ENCODE measurements around the gene PCGF3.
"Not testable (repeated sequence)": the region's sequence is repeated elsewhere in the genome, so short reads cannot be mapped to it uniquely, and the experiment has no call there.

PCGF3 gene

DNA sequence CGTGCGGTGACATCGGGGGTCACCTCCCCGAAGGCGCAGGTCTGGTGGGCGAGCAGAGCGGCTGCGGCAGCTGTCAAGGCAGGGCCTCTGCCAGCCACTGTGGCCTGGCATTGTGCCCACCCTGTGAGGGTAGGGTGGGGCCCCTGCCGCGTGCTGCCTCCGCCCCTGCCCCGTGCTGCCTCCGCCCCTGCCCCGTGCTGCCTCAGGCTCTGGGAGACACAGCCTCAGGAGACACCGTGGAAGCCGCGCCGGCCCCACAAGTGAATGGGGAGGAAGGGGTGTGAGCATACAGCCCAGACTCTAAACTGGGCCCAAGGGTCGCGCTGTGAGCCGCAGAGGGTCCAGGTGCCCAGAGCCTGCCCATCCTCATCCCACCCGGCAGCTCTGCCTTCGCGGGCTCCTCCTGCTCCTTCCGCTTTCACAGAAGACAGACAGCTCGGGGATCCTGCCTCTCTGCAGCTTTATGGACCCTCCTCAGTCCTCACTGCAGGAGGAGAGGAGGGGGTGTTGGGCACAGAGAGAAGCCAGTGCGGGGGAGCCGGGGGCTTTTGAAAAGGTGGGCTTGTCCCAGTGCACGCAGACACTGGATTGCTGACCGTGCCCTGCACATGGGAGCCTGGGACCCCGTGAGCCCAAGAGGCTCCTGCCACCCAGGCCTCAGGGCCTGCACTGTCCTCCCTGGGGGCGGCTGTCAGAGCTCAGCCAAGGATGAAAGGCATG, 27.4 kb downstream of the PCGF3 start:
- H3K4me3 Mint-ChIP-seq = no peak overlapping the region
- no peaks in the 10 kb centered on the region for H3K9me3 Mint-ChIP-seq

DNA sequence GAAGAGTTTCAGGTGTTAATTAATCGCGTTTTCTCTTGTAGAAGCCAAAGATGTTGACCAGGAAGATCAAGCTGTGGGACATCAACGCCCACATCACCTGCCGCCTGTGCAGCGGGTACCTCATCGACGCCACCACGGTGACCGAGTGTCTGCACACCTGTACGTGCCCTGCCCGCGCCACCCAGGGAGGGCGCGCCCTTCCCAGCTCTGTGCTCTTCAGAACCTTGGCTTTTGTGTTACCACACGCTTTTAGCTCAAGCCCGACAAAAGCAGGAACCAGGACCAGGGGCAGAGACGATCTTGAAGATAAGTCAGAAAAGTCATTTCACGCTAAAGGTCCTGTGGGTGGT, 28.0 kb downstream of the PCGF3 start:
- Mint-ChIP-seq H3K27me3 (no peaks in the 10 kb centered on the region), H3K27ac (no peak overlapping the region), H3K4me1 (no peaks in the 10 kb centered on the region), H3K9me3 (no peaks in the 10 kb centered on the region), H3K36me3 (peaks cover 12% of the 10 kb centered on the region), H3K4me3 (no peak overlapping the region)

More for the DNA sequence above, 27.4 kb downstream of the PCGF3 start:
- Mint-ChIP-seq H3K36me3 (peaks cover 11% of the 10 kb centered on the region), H3K4me1 (peaks cover 2% of the 10 kb centered on the region), H3K27ac (no peak overlapping the region), H3K27me3 (no peaks in the 10 kb centered on the region)

GRCh38 chr4:734075-734474, 28.4 kb downstream of the PCGF3 start:
- H3K4me1 Mint-ChIP-seq = no peaks in the 10 kb centered on the region
- H3K27me3 Mint-ChIP-seq = no peaks in the 10 kb centered on the region
- no peaks in the 10 kb centered on the region for H3K9me3 Mint-ChIP-seq
- H3K4me3 Mint-ChIP-seq = no peak overlapping the region
- H3K27ac Mint-ChIP-seq = no peak overlapping the region
- H3K36me3 Mint-ChIP-seq = peaks cover 12% of the 10 kb centered on the region

GRCh38 chr4:734951-735350, 29.3 kb downstream of the PCGF3 start:
- Mint-ChIP-seq H3K27ac (no peak overlapping the region), H3K27me3 (no peaks in the 10 kb centered on the region), H3K36me3 (peaks cover 10% of the 10 kb centered on the region), H3K9me3 (no peaks in the 10 kb centered on the region), H3K4me1 (no peaks in the 10 kb centered on the region), H3K4me3 (no peak overlapping the region)

- H3K4me3 Mint-ChIP-seq = no peak overlapping the region
- no peaks in the 10 kb centered on the region for H3K27me3 Mint-ChIP-seq
- peaks cover 10% of the 10 kb centered on the region for H3K36me3 Mint-ChIP-seq
- H3K9me3 Mint-ChIP-seq = no peaks in the 10 kb centered on the region
- H3K27ac Mint-ChIP-seq = no peak overlapping the region
- H3K4me1 Mint-ChIP-seq = no peaks in the 10 kb centered on the region
Measured at GRCh38 chr4:735583-735982, 30.0 kb downstream of the PCGF3 start.

GRCh38 chr4:736561-736960, 30.9 kb downstream of the PCGF3 start:
- H3K36me3 Mint-ChIP-seq, H3K4me1 Mint-ChIP-seq, H3K9me3 Mint-ChIP-seq, H3K4me3 Mint-ChIP-seq, H3K27ac Mint-ChIP-seq, H3K27me3 Mint-ChIP-seq: not testable (repeated sequence)

- Mint-ChIP-seq H3K27me3 (no peaks in the 10 kb centered on the region), H3K27ac (no peak overlapping the region), H3K9me3 (no peaks in the 10 kb centered on the region), H3K4me1 (no peaks in the 10 kb centered on the region), H3K4me3 (no peak overlapping the region), H3K36me3 (peaks cover 6% of the 10 kb centered on the region)
Measured at GRCh38 chr4:738781-739280, 33.2 kb downstream of the PCGF3 start.

DNA sequence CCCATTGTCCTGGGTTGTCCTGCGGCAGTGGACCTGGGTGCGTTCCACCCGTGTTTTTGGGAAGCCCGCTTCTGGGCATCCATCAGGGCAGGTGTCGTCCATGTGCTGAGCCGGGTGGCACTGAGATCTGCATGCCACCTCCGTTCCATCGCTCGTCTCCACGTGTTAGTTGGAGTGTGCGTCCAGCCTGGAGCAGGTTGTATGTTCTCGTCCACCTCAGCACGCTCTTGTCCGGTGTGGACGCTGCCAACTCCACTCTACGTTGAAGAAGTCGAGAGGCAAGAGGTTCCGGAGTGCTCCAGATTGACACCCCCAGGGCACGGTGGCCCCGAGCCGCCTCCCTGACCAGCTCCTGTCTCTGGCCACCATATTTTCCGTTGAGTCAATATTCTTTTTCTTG, 33.9 kb downstream of the PCGF3 start:
- no peaks in the 10 kb centered on the region for H3K9me3 Mint-ChIP-seq
- no peak overlapping the region for H3K4me3 Mint-ChIP-seq

GRCh38 chr4:740011-740410, 34.4 kb downstream of the PCGF3 start:
- H3K4me3 Mint-ChIP-seq = no peak overlapping the region
- no peaks in the 10 kb centered on the region for H3K27me3 Mint-ChIP-seq
- no peaks in the 10 kb centered on the region for H3K4me1 Mint-ChIP-seq
- H3K36me3 Mint-ChIP-seq = peaks cover 3% of the 10 kb centered on the region
- H3K27ac Mint-ChIP-seq = no peak overlapping the region
- no peaks in the 10 kb centered on the region for H3K9me3 Mint-ChIP-seq

More for the DNA sequence above, 33.9 kb downstream of the PCGF3 start:
- Mint-ChIP-seq H3K36me3 (peaks cover 6% of the 10 kb centered on the region), H3K4me1 (no peaks in the 10 kb centered on the region), H3K27ac (no peak overlapping the region), H3K27me3 (no peaks in the 10 kb centered on the region)

DNA sequence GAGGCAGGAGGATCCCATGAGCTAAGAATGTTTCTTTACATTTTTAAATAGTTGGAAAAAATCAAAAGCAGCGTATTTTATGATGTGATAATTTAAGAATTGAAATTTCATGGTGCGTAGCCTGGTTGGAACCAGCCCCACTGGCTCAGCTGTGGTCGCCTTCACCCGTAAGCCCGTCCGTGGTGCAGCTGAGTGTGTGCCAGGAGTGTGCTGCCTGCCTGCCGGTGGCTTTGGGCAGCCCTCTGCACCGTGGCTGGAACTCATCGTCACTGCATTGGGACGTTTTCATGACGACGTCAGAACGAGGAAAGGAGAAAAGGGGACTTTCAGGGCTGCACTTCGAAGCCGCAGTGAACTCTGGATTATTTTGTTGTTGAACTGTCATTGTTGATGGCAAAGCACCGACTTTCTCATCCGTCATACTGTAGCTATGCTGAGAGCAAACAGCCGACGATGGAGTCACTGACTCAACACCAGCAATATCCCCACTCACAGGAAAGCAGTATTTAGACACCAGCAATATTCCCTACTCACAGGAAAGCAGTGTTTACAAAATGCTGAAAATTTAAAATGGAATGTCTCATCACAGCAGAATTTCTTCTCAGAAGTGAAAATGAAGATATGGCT, 35.1 kb downstream of the PCGF3 start:
- Mint-ChIP-seq H3K36me3 (peaks cover 3% of the 10 kb centered on the region), H3K27ac (no peak overlapping the region), H3K9me3 (no peaks in the 10 kb centered on the region), H3K4me3 (no peak overlapping the region), H3K27me3 (no peaks in the 10 kb centered on the region), H3K4me1 (no peaks in the 10 kb centered on the region)

- H3K27ac Mint-ChIP-seq = no peak overlapping the region
- H3K36me3 Mint-ChIP-seq = peaks cover 3% of the 10 kb centered on the region
- H3K27me3 Mint-ChIP-seq = no peaks in the 10 kb centered on the region
- no peak overlapping the region for H3K4me3 Mint-ChIP-seq
- H3K9me3 Mint-ChIP-seq = no peaks in the 10 kb centered on the region
- no peaks in the 10 kb centered on the region for H3K4me1 Mint-ChIP-seq
Measured at GRCh38 chr4:742096-742741, 36.6 kb downstream of the PCGF3 start.

GRCh38 chr4:742742-743311, 37.2 kb downstream of the PCGF3 start:
- Mint-ChIP-seq H3K27ac (no peak overlapping the region), H3K4me3 (no peak overlapping the region)

DNA sequence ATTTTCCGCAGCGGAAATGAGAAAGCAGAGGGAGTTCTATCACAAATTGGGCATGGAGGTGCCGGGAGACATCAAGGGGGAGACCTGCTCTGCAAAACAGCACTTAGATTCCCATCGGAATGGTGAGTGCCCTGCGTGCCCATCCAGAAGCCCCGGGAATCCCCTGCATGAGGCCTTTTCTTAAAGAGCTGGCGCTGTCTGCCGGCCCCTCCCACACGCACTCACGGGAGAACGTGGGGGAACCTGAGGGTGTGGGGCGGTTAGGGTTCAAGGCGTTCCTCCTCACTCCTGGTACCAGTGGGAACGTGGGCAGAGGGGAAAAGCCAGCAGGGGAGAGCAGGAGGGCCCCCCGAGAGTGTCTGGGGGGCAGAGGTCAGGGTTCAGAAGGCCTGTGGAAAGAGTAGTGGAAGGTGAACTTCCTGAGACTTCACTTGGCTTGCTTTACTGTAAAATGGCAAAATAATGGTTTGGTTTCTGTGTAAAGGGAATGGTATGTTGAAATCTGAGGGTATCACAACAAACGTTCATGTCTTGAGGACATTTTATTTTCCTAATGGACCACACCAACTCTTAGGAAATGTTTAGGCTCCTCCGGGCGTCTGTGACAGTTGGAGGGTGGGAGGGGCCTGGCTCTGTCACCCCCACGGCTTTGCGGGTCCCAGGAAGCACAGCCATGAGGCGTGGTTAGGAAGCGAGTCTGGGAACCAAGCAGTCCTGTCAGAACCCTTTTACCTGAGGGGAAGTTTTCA, 38.0 kb downstream of the PCGF3 start:
- no peaks in the 10 kb centered on the region for H3K4me1 Mint-ChIP-seq
- no peak overlapping the region for H3K27ac Mint-ChIP-seq
- H3K9me3 Mint-ChIP-seq = no peaks in the 10 kb centered on the region
- no peak overlapping the region for H3K4me3 Mint-ChIP-seq
- H3K27me3 Mint-ChIP-seq = no peaks in the 10 kb centered on the region
- H3K36me3 Mint-ChIP-seq = peaks cover 4% of the 10 kb centered on the region

More at GRCh38 chr4:742742-743311, 37.2 kb downstream of the PCGF3 start:
- Mint-ChIP-seq H3K9me3 (no peaks in the 10 kb centered on the region), H3K27me3 (no peaks in the 10 kb centered on the region), H3K4me1 (no peaks in the 10 kb centered on the region), H3K36me3 (peaks cover 4% of the 10 kb centered on the region)

DNA sequence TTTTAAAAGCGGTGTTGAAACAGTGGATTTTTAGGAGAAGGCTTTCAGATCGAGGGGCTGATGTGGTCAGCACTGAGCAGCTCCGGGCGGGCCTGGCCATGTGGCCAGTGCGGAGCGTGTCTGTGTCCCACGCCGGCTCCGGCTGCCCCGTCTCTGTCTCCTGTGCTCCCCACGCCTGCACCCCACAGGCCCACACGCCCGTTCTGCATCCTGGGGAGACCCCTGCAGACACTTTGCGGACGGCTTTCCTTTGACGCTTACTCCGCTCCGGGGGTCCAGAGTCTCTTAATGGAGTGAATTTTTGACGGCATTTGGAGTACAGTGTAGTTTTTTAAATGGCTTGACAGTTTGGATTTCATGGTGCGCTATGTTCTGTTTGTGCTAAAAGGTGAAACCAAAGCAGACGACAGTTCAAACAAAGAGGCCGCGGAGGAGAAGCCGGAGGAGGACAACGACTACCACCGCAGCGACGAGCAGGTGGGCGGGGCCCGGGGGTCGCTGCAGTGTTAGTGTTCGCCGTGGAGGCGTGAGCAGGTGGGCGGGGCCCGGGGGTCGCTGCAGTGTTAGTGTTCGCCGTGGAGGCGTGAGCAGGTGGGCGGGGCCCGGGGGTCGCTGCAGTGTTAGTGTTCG, 38.7 kb downstream of the PCGF3 start:
- Mint-ChIP-seq H3K36me3 (peaks cover 4% of the 10 kb centered on the region), H3K27ac (no peak overlapping the region), H3K9me3 (no peaks in the 10 kb centered on the region), H3K4me3 (no peak overlapping the region), H3K27me3 (no peaks in the 10 kb centered on the region), H3K4me1 (no peaks in the 10 kb centered on the region)

GRCh38 chr4:747546-748170, 42.0 kb downstream of the PCGF3 start:
- no peaks in the 10 kb centered on the region for H3K4me1 Mint-ChIP-seq
- H3K36me3 Mint-ChIP-seq = peaks cover 4% of the 10 kb centered on the region
- no peak overlapping the region for H3K4me3 Mint-ChIP-seq
- no peaks in the 10 kb centered on the region for H3K9me3 Mint-ChIP-seq
- H3K27ac Mint-ChIP-seq = no peak overlapping the region
- H3K27me3 Mint-ChIP-seq = no peaks in the 10 kb centered on the region
